HepG2 (cell line): ENCODE measurements around the gene WDR91.

Source experiments
- HNRNPLL ChIP-seq: fragments of 200-400 bp; formaldehyde crosslinking; IDR thresholded peaks from 2 replicates; pipeline ENCODE4 v1.6.1; 2017; ENCODE audit warnings: mild to moderate bottlenecking, low read depth, low read length; ENCODE audit not compliant: poor library complexity, severe bottlenecking
- RNF2 ChIP-seq: fragments of 450-650 bp; conservative IDR thresholded peaks from 2 replicates; pipeline ENCODE4 v1.6.1; 2016; ENCODE audit warnings: low read depth
- SATB2 ChIP-seq: sonication (generic); formaldehyde crosslinking; IDR thresholded peaks from 2 replicates; pipeline ENCODE4 v1.5.0; 2020; ENCODE audit warnings: missing genetic modification reagents
- ZNF3 ChIP-seq: IDR thresholded peaks from 2 replicates; pipeline ENCODE4 v1.7.0; 2017; ENCODE audit warnings: inconsistent platforms

GRCh38 chr7:135257790-135258189 is 46.5 kb upstream of the WDR91 start:
- TF ChIP-seq ZNF3 (CRISPR knock-in tag) (no peak), RNF2 (no peak), HNRNPLL (no peak), SATB2 (no peak)
